ENCODE data around the gene SLC22A5. TPM values are rescaled to one million over a fixed set of nuclear protein-coding genes. Genes with fewer than 3 reads are reported as not detected.
A peak's percentile ranks its signal among the peaks of the same experiment; 100 is the strongest.

The SLC22A5 gene
- total RNA-seq, 1 experiment from 2014 or later, result 15.2 TPM

- Histone ChIP-seq H3K9me3 (ENCODE audit: insufficient read depth, low read depth) (no peaks in the 10 kb centered on the region), H3K4me1 (replicated peaks; ENCODE audit: insufficient read depth) (peaks cover 72% of the 10 kb centered on the region), H2AFZ (no peak overlapping the region), H3K4me3 (no peak overlapping the region), H3K79me2 (ENCODE audit: low read depth) (0 out of 2 replicates have a peak, but pooled peaks cover 7% of the 10 kb centered on the region), H4K20me1 (ENCODE audit: insufficient read depth) (no peaks in the 10 kb centered on the region), H3F3A (ENCODE audit: insufficient read depth, low read depth) (peaks cover 32% of the 10 kb centered on the region), H3K36me3 (ENCODE audit: low read depth) (no peaks in the 10 kb centered on the region), H3K4me2 (no peak overlapping the region), H3K27me3 (ENCODE audit: insufficient read depth, low read depth) (no peaks in the 10 kb centered on the region), H3K9me2 (ENCODE audit: insufficient read depth) (no peaks in the 10 kb centered on the region), H3K27ac (no peak overlapping the region)
- POLR2A ChIA-PET (ENCODE audit: unreplicated experiment), result interaction anchor here (0.6 kb wide), 1 partner anchor 27 kb away, joined by 7 read pairs; no protein-coding TSS in a partner anchor
- CTCF ChIA-PET, result interaction anchor here (0.5 kb wide), 1 partner anchor 78 kb away, joined by 10 read pairs; no protein-coding TSS in a partner anchor
- no peak for DNase-seq
- TF ChIP-seq, protein P1, sequence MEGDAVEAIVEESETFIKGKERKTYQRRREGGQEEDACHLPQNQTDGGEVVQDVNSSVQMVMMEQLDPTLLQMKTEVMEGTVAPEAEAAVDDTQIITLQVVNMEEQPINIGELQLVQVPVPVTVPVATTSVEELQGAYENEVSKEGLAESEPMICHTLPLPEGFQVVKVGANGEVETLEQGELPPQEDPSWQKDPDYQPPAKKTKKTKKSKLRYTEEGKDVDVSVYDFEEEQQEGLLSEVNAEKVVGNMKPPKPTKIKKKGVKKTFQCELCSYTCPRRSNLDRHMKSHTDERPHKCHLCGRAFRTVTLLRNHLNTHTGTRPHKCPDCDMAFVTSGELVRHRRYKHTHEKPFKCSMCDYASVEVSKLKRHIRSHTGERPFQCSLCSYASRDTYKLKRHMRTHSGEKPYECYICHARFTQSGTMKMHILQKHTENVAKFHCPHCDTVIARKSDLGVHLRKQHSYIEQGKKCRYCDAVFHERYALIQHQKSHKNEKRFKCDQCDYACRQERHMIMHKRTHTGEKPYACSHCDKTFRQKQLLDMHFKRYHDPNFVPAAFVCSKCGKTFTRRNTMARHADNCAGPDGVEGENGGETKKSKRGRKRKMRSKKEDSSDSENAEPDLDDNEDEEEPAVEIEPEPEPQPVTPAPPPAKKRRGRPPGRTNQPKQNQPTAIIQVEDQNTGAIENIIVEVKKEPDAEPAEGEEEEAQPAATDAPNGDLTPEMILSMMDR (conservative IDR thresholded peaks at IDR 0.05), result no peak
- no peak for TF ChIP-seq EZH2 (IDR thresholded peaks at IDR 0.05; ENCODE audit: low read depth)
- BruUV-seq (replicated peaks), result no TSS peak
- intact Hi-C loops (cut with micrococcal nuclease; ENCODE audit: unreplicated experiment), result loop anchor here (5.0 to 10.0 kb wide), 2 partner anchors 46 to 257 kb away; partner anchors contain the start of gene IL4
Observed at GRCh38 chr5:132417889-132418485, 48.5 kb downstream of the SLC22A5 start.

- no peak for DNase-seq
- no peaks in the 10 kb centered on the region for H3K9me3 ChIP-seq (ENCODE audit: insufficient read depth, low read depth)
- no peak overlapping the region for H2AFZ ChIP-seq
- TF ChIP-seq EZH2 (IDR thresholded peaks at IDR 0.05; ENCODE audit: low read depth), result no peak
- TF ChIP-seq, protein P1 (conservative IDR thresholded peaks at IDR 0.05), result no peak
- H3K4me2 ChIP-seq, result no peak overlapping the region
- BruUV-seq (replicated peaks), result no TSS peak
- POLR2A ChIA-PET (ENCODE audit: unreplicated experiment), result interaction anchor here (0.7 kb wide), 1 partner anchor 77 kb away, joined by 4 read pairs; no protein-coding TSS in a partner anchor
- 0 out of 2 replicates have a peak, but pooled peaks cover 3% of the 10 kb centered on the region for H3K79me2 ChIP-seq (ENCODE audit: low read depth)
- no peaks in the 10 kb centered on the region for H4K20me1 ChIP-seq (ENCODE audit: insufficient read depth)
- intact Hi-C loops (cut with micrococcal nuclease; ENCODE audit: unreplicated experiment), result loop anchor here (1.0 to 10.0 kb wide), 4 partner anchors 45 to 256 kb away; partner anchors contain the start of gene IL4
- no peak overlapping the region for H3K4me3 ChIP-seq
- H3K4me1 ChIP-seq (replicated peaks; ENCODE audit: insufficient read depth), result peaks cover 74% of the 10 kb centered on the region
- no peak overlapping the region for H3K27ac ChIP-seq
- H3K27me3 ChIP-seq (ENCODE audit: insufficient read depth, low read depth), result no peaks in the 10 kb centered on the region
- H3F3A ChIP-seq (ENCODE audit: insufficient read depth, low read depth), result peaks cover 36% of the 10 kb centered on the region
- H3K9me2 ChIP-seq (ENCODE audit: insufficient read depth), result no peaks in the 10 kb centered on the region
- no peaks in the 10 kb centered on the region for H3K36me3 ChIP-seq (ENCODE audit: low read depth)
- CTCF ChIA-PET, result no interaction called here
Observed at GRCh38 chr5:132418881-132419280, 49.4 kb downstream of the SLC22A5 start.

DNA sequence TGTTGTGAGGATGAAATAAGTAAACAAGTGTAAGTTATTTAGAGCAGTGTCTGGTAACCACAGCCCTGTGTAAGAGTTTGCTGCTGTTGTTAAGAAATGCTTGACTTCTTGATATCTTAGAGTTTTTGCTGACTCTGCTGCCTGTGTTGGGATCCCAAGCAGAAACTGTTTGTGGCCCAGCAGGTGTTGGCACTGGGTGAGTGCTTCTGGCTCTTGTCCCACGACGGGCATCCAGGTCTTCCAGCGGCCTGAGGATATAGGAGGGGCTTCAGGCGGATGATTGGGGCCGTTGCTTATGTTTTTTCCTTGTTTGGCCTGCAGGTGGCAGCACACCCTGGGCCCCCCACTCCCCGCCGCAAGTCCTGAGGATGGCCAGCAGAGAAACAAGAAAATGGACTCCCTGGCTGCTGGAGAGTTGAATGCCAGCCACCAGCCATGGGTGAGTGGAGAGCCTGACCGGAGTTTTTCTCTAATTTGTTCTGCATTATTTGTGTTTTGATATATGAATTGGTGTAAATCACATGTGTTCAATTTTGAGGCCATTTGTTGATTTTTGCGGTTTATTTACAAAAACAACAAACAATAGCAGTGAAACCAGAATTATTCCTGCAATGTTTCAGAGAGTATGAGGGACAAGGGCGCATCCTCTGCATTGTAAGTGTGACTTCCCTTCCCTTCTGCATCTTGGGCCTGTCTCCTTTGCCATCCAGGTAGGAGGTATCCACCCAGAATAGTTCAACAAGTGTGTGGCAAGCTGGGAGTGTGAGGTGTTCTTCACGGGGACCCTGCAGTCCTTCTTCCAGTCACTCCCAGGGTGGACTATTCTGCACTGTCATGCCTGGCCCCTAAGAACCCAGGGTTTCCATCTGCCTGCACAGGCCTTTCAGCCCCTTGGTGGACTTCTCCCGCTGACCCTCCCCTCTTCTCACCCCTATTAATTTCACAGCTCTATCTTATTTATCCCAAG lies 50.3 kb downstream of the SLC22A5 start:
- Histone ChIP-seq H3K36me3 (ENCODE audit: low read depth) (no peaks in the 10 kb centered on the region), H3F3A (ENCODE audit: insufficient read depth, low read depth) (peaks cover 27% of the 10 kb centered on the region), H4K20me1 (ENCODE audit: insufficient read depth) (no peaks in the 10 kb centered on the region), H2AFZ (no peak overlapping the region), H3K9me3 (ENCODE audit: insufficient read depth, low read depth) (no peaks in the 10 kb centered on the region), H3K4me1 (replicated peaks; ENCODE audit: insufficient read depth) (peaks cover 74% of the 10 kb centered on the region), H3K79me2 (ENCODE audit: low read depth) (0 out of 2 replicates have a peak, but pooled peaks cover 3% of the 10 kb centered on the region), H3K4me3 (no peak overlapping the region), H3K4me2 (peak overlapping the region; percentile 11), H3K9me2 (ENCODE audit: insufficient read depth) (no peaks in the 10 kb centered on the region), H3K27me3 (ENCODE audit: insufficient read depth, low read depth) (no peaks in the 10 kb centered on the region), H3K27ac (no peak overlapping the region)
- intact Hi-C loops (cut with micrococcal nuclease; ENCODE audit: unreplicated experiment), result loop anchor here (1.0 to 10.0 kb wide), 4 partner anchors 45 to 255 kb away; partner anchors contain the start of gene IL4
- POLR2A ChIA-PET (ENCODE audit: unreplicated experiment), result no interaction called here
- DNase-seq, result peak; percentile 73 to 82
- no TSS peak for BruUV-seq (replicated peaks)
- no peak for TF ChIP-seq EZH2 (IDR thresholded peaks at IDR 0.05; ENCODE audit: low read depth)
- TF ChIP-seq, protein P1 (conservative IDR thresholded peaks at IDR 0.05), result peak; percentile 86
- CTCF ChIA-PET, result interaction anchor here (0.6 kb wide), 1 partner anchor 44 kb away, joined by 3 read pairs; no protein-coding TSS in a partner anchor
